Amniotic stem cell (primary cell): ENCODE results near the gene DDX31.

Experiments used
- DNase-seq: peaks from one replicate; lab custom pipeline; 2025; lab: John Stamatoyannopoulos, UW

The DDX31 gene

GRCh38 chr9:132546148-132547051 is 123.4 kb downstream of the DDX31 start:
- DNase-seq, result no peak

- DNase-seq, result no peak
Measured at GRCh38 chr9:132545578-132545977, 124.2 kb downstream of the DDX31 start.

- no peak for DNase-seq
Measured at GRCh38 chr9:132543960-132544359, 125.8 kb downstream of the DDX31 start.

GRCh38 chr9:132543251-132543650 is 126.5 kb downstream of the DDX31 start:
- no peak for DNase-seq
